DND-41 (cell line): ENCODE measurements around the gene SLC44A2.

Source experiments
- ATAC-seq: fragments of 200-7000 bp; cut with Tn5 transposase; 3 replicates; pipeline ENCODE4 v1.9.1; 2021; ENCODE audit warnings: low read depth; ENCODE audit not compliant: insufficient read depth
- DNase-seq: peaks from one replicate; pipeline ENCODE4 v3.0.0-alpha.2; 2020
- H2AFZ ChIP-seq: 2 replicates; pipeline ENCODE4 v1.6.0; 2012; ENCODE audit warnings: low read depth, low read length
- H3K27ac ChIP-seq: 2 replicates; pipeline ENCODE4 v1.5.1; 2012; ENCODE audit warnings: low read length, inconsistent platforms
- H3K27me3 ChIP-seq: fragments of 200-600 bp; sonication (generic); 2 replicates; pipeline ENCODE4 v1.6.0; 2012; ENCODE audit warnings: low read length, mild to moderate bottlenecking, inconsistent platforms; ENCODE audit not compliant: insufficient read depth, poor library complexity
- H3K36me3 ChIP-seq: 2 replicates; pipeline ENCODE4 v1.5.1; 2012; ENCODE audit warnings: low read length, inconsistent platforms; ENCODE audit not compliant: insufficient read depth
- H3K4me1 ChIP-seq: 2 replicates; pipeline ENCODE4 v1.5.1; 2012; ENCODE audit warnings: mild to moderate bottlenecking, low read length; ENCODE audit not compliant: insufficient read depth
- H3K4me2 ChIP-seq: 2 replicates; pipeline ENCODE4 v1.6.0; 2012; ENCODE audit warnings: mild to moderate bottlenecking, moderate library complexity, low read length, inconsistent platforms; ENCODE audit not compliant: insufficient read depth
- H3K4me3 ChIP-seq, 2 experiments: fragments of 200-600 bp in 1 of 2; shearing (Covaris generic) in 1 of 2; 2 replicates each; pipeline ENCODE4 v1.5.1; 2012 to 2016; ENCODE audit warnings: inconsistent platforms in 2 of 2, low read length in 2 of 2, mild to moderate bottlenecking in 2 of 2, low read depth in 1 of 2, moderate library complexity in 1 of 2
- H3K79me2 ChIP-seq: 2 replicates; pipeline ENCODE4 v1.6.0; 2012; ENCODE audit warnings: low read length, inconsistent platforms; ENCODE audit not compliant: insufficient read depth
- H3K9ac ChIP-seq: 2 replicates; pipeline ENCODE4 v1.6.0; 2012; ENCODE audit warnings: low read depth, mild to moderate bottlenecking, inconsistent platforms, low read length, moderate library complexity
- H3K9me3 ChIP-seq: 2 replicates; pipeline ENCODE4 v1.5.1; 2012; ENCODE audit warnings: low read length, moderate library complexity, mild to moderate bottlenecking, inconsistent platforms; ENCODE audit not compliant: insufficient read depth, severe bottlenecking
- H4K20me1 ChIP-seq: 2 replicates; pipeline ENCODE4 v1.6.0; 2012; ENCODE audit warnings: low read length; ENCODE audit not compliant: insufficient read depth
- CTCF ChIP-seq: IDR thresholded peaks from 2 replicates; pipeline ENCODE4 v1.5.1; 2012; ENCODE audit warnings: borderline replicate concordance, low read length, moderate library complexity, mild to moderate bottlenecking; ENCODE audit not compliant: poor library complexity, severe bottlenecking; ENCODE audit errors: extremely low read depth
- EZH2 ChIP-seq: IDR thresholded peaks from 3 replicates; pipeline ENCODE4 v1.6.1; 2012; ENCODE audit warnings: borderline replicate concordance, low read depth, mild to moderate bottlenecking, moderate library complexity, low read length, inconsistent platforms; ENCODE audit not compliant: severe bottlenecking

Gene SLC44A2

GRCh38 chr19:10593820-10594637 lies 31.3 kb upstream of the SLC44A2 start:
- ATAC-seq, result no peak
- no peaks in the 10 kb centered on the region for H3K4me1 ChIP-seq
- H2AFZ ChIP-seq, result no peak overlapping the region
- no peaks in the 10 kb centered on the region for H4K20me1 ChIP-seq
- H3K36me3 ChIP-seq, result no peaks in the 10 kb centered on the region
- H3K9me3 ChIP-seq, result no peaks in the 10 kb centered on the region
- no peak overlapping the region for H3K4me3 ChIP-seq
- no peak for DNase-seq
- TF ChIP-seq EZH2, result no peak
- TF ChIP-seq CTCF, result no peak
- H3K9ac ChIP-seq, result no peak overlapping the region
- peaks cover 3% of the 10 kb centered on the region for H3K27me3 ChIP-seq
- H3K27ac ChIP-seq, result no peak overlapping the region
- no peak overlapping the region for H3K4me2 ChIP-seq
- H3K79me2 ChIP-seq, result no peaks in the 10 kb centered on the region

- Histone ChIP-seq H3K9ac (no peak overlapping the region), H3K27ac (no peak overlapping the region), H2AFZ (no peak overlapping the region), H3K4me1 (peaks cover 26% of the 10 kb centered on the region), H3K36me3 (peaks cover 3% of the 10 kb centered on the region; the same call in 1 of the 2 replicates), H4K20me1 (peaks cover 13% of the 10 kb centered on the region), H3K4me3 (no peak overlapping the region), H3K79me2 (peaks cover 28% of the 10 kb centered on the region), H3K27me3 (no peaks in the 10 kb centered on the region), H3K9me3 (no peaks in the 10 kb centered on the region), H3K4me2 (no peak overlapping the region)
- no peak for DNase-seq
- TF ChIP-seq EZH2, result no peak
- TF ChIP-seq CTCF, result no peak
- no peak for ATAC-seq
These were observed 25.2 kb upstream of the SLC44A2 start for GRCh38 chr19:10600149-10600548.

- peaks cover 3% of the 10 kb centered on the region; the same call in 1 of the 2 replicates for H3K36me3 ChIP-seq
- H3K27ac ChIP-seq, result no peak overlapping the region
- H3K4me3 ChIP-seq, result peak overlapping the region in 1 of 2 experiments; percentile 49; a peak in 1 of 4 replicates
- ATAC-seq (no peak), DNase-seq (no peak)
- H3K79me2 ChIP-seq, result peaks cover 39% of the 10 kb centered on the region
- TF ChIP-seq EZH2, result no peak
- TF ChIP-seq CTCF, result no peak
- no peaks in the 10 kb centered on the region for H3K9me3 ChIP-seq
- H3K4me1 ChIP-seq, result peaks cover 26% of the 10 kb centered on the region
- H3K4me2 ChIP-seq, result peak overlapping the region; percentile 56; the same call in 1 of the 2 replicates
- no peaks in the 10 kb centered on the region for H3K27me3 ChIP-seq
- H3K9ac ChIP-seq, result no peak overlapping the region
- peak overlapping the region; percentile 69 for H2AFZ ChIP-seq
- peaks cover 13% of the 10 kb centered on the region for H4K20me1 ChIP-seq
These were observed 23.4 kb upstream of the SLC44A2 start for GRCh38 chr19:10601999-10602329.
